Measurements from ENCODE around the gene ASPSCR1.

DNA sequence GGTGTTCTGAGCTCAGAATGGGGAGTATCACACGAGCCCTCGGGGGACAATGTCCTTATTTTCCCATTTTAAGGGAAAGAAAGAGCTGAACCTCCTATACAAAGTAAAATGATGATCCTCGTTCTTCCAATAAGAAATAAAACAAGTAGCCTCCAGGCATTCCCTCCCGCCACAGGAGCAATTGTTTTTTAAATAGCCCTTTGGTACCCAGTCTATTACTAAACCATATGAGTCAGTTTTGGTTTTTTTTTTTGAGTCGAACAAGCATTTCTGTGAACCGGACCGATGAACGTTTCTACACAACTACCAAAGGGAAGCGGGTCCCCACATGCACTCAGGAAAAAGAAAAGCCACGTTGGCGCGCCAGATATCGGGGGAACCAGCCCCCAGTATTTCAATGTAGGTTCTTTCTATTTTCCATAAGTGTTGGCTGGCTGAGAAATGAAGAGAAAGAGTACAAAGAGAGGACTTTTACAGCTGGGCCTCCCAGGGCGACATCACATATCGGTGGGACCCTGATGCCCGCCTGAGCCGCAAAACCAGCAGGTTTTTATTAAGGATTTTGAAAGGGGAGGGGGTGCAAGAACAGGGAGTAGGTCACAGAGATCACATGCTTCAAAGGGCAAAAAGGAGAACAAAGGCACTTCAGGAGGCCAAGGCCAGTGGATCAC lies 63.9 kb downstream of the ASPSCR1 start:
- TF ChIP-seq, protein P1, sequence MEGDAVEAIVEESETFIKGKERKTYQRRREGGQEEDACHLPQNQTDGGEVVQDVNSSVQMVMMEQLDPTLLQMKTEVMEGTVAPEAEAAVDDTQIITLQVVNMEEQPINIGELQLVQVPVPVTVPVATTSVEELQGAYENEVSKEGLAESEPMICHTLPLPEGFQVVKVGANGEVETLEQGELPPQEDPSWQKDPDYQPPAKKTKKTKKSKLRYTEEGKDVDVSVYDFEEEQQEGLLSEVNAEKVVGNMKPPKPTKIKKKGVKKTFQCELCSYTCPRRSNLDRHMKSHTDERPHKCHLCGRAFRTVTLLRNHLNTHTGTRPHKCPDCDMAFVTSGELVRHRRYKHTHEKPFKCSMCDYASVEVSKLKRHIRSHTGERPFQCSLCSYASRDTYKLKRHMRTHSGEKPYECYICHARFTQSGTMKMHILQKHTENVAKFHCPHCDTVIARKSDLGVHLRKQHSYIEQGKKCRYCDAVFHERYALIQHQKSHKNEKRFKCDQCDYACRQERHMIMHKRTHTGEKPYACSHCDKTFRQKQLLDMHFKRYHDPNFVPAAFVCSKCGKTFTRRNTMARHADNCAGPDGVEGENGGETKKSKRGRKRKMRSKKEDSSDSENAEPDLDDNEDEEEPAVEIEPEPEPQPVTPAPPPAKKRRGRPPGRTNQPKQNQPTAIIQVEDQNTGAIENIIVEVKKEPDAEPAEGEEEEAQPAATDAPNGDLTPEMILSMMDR (IDR thresholded peaks at IDR 0.05), result no peak
- no peak for TF ChIP-seq POLR2A (IDR thresholded peaks at IDR 0.05)
- TF ChIP-seq POLR2AphosphoS5 (IDR thresholded peaks at IDR 0.05), result no peak
- TF ChIP-seq EP300 (IDR thresholded peaks at IDR 0.05), result no peak
